PC-9 (cell line): ENCODE measurements around the gene TUBA1A.

Experiments
- EZH2 ChIP-seq: fragments of 200-600 bp; sonication (generic); IDR thresholded peaks from 2 replicates; pipeline ENCODE4 v1.8.0; 2017; ENCODE audit warnings: antibody characterized with exemption, low read depth
- TF ChIP-seq, protein P1 (sequence below): fragments of 200-600 bp; sonication (generic); conservative IDR thresholded peaks from 2 replicates; pipeline ENCODE4 v1.6.1; 2017; ENCODE audit warnings: mixed run types, antibody characterized with exemption, mild to moderate bottlenecking, moderate library complexity

DNA sequence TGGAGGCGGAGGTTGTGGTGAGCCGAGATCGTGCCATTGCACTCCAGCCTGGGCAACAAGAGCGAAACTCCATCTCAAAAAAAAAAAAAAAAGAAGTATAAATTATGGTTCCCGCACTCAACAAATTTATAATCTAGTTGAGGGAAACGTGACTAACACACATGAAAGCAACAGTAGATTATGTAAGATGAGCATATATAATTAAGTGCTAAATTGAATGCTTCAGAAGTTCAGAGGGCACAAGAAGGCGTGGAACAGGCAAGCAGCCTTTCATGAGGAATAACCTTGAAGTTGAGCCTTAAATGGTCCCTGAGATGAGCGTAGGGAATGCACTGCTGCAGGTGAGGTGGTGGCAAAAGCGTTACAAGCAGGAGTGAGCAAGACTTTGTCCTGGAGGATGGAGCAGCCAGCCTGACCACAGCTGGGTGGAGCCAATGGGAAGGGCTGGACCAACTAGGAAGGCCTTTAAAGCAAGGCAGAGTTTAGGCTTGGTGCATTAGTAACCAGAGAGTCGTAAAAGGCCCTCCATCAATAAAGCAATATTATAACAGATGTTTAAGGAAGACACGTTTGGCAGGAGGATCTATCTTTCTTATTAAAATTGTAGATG is 30.6 kb upstream of the TUBA1A start:
- TF ChIP-seq, protein P1, sequence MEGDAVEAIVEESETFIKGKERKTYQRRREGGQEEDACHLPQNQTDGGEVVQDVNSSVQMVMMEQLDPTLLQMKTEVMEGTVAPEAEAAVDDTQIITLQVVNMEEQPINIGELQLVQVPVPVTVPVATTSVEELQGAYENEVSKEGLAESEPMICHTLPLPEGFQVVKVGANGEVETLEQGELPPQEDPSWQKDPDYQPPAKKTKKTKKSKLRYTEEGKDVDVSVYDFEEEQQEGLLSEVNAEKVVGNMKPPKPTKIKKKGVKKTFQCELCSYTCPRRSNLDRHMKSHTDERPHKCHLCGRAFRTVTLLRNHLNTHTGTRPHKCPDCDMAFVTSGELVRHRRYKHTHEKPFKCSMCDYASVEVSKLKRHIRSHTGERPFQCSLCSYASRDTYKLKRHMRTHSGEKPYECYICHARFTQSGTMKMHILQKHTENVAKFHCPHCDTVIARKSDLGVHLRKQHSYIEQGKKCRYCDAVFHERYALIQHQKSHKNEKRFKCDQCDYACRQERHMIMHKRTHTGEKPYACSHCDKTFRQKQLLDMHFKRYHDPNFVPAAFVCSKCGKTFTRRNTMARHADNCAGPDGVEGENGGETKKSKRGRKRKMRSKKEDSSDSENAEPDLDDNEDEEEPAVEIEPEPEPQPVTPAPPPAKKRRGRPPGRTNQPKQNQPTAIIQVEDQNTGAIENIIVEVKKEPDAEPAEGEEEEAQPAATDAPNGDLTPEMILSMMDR, result no peak
- no peak for TF ChIP-seq EZH2
